ENCODE results near the gene POFUT1. TPM values are rescaled to one million over a fixed set of nuclear protein-coding genes. Genes with fewer than 3 reads are reported as not detected.

Gene POFUT1
- total and polyA plus RNA-seq, 2 experiments from 2014 or later = 9.3 to 34.0 TPM

- TF ChIP-seq ZNF114 (CRISPR knock-in tag; IDR thresholded peaks at IDR 0.05) (no peak), EZH2 (IDR thresholded peaks at IDR 0.05; ENCODE audit: low read depth, unreplicated experiment) (no peak), EZH2phosphoT487 (IDR thresholded peaks at IDR 0.05; ENCODE audit: unreplicated experiment) (no peak), JUNB (IDR thresholded peaks at IDR 0.05; ENCODE audit: unreplicated experiment) (no peak)
Measured at GRCh38 chr20:32236819-32237218, 29.1 kb downstream of the POFUT1 start (continued).

- Mint-ChIP-seq H3K36me3 (ENCODE audit: low read depth) (peaks cover 28% of the 10 kb centered on the region), H3K4me1 (peaks cover 13% of the 10 kb centered on the region), H3K9me3 (no peaks in the 10 kb centered on the region), H3K27ac (no peak overlapping the region), H3K27me3 (ENCODE audit: insufficient read depth, low read depth, poor library complexity) (peaks cover 1% of the 10 kb centered on the region), H3K4me3 (no peak overlapping the region)
- Histone ChIP-seq H3K4me2 (no peak overlapping the region), H3K9me2 (ENCODE audit: insufficient read depth) (no peaks in the 10 kb centered on the region), H3F3A (replicated peaks; ENCODE audit: low read depth) (peaks cover 10% of the 10 kb centered on the region; the same call in 1 of the 2 replicates), H3K79me2 (replicated peaks; ENCODE audit: insufficient read depth) (no peaks in the 10 kb centered on the region), H4K20me1 (replicated peaks; ENCODE audit: insufficient read depth) (no peaks in the 10 kb centered on the region; the same call in 1 of the 2 replicates), H2AFZ (no peak overlapping the region), H3K36me3 (ENCODE audit: insufficient read depth) (peaks cover 11% of the 10 kb centered on the region), H3K4me1 (ENCODE audit: insufficient read depth) (peaks cover 14% of the 10 kb centered on the region; the same call in 1 of the 2 replicates), H3K4me3 (no peak overlapping the region), H3K27me3 (ENCODE audit: insufficient read depth) (no peaks in the 10 kb centered on the region), H3K27ac (ENCODE audit: low read depth) (no peak overlapping the region)
- ATAC-seq (no peak), DNase-seq (ENCODE audit: low spot score) (no peak)
- TF ChIP-seq CTCF (conservative IDR thresholded peaks at IDR 0.05; ENCODE audit: low read depth in 2 of 2) (no peak), JUNB (IDR thresholded peaks at IDR 0.05; ENCODE audit: unreplicated experiment) (no peak), ZNF331 (CRISPR knock-in tag; IDR thresholded peaks at IDR 0.05; ENCODE audit: low read depth) (no peak), ZNF462 (CRISPR knock-in tag; IDR thresholded peaks at IDR 0.05) (no peak), NANOG (IDR thresholded peaks at IDR 0.05; ENCODE audit: borderline replicate concordance) (no peak), POLR2AphosphoS5 (IDR thresholded peaks at IDR 0.05; ENCODE audit: low read depth) (no peak), ETS1 (IDR thresholded peaks at IDR 0.05) (no peak), CREB1 (CRISPR knock-in tag; IDR thresholded peaks at IDR 0.05; ENCODE audit: low read depth) (no peak), REST (IDR thresholded peaks at IDR 0.05; ENCODE audit: unreplicated experiment) (no peak), ZNF114 (CRISPR knock-in tag; IDR thresholded peaks at IDR 0.05) (no peak), EZH2phosphoT487 (IDR thresholded peaks at IDR 0.05; ENCODE audit: unreplicated experiment) (no peak), EZH2 (IDR thresholded peaks at IDR 0.05; ENCODE audit: low read depth, unreplicated experiment) (no peak), STAT1 (IDR thresholded peaks at IDR 0.05; ENCODE audit: unreplicated experiment) (no peak)
Measured at GRCh38 chr20:32237419-32237818, 29.7 kb downstream of the POFUT1 start.

All from GM23338 (cell line).